CD8-positive, alpha-beta memory T cell (primary cell): Measurements from ENCODE around the gene BACE2. TPM values are rescaled to one million over a fixed set of nuclear protein-coding genes. Genes with fewer than 3 reads are reported as not detected.

Experiments used
- CTCF ChIA-PET: fragments of 350-600 bp; sonication (Branson Sonifier 250); formaldehyde crosslinking; loops from one replicate; lab custom pipeline; 2021; ENCODE audit warnings: antibody characterized with exemption; lab: Charles Lee
- POLR2A ChIA-PET: fragments of 350-600 bp; sonication (Branson Sonifier 250); formaldehyde crosslinking; loops from one replicate; lab custom pipeline; 2021; ENCODE audit warnings: antibody characterized with exemption; lab: Charles Lee
- DNase-seq, 5 donors: peaks; one replicate each; pipeline versions ENCODE4 v3.0.0 to v3.0.0-alpha.2; 2020 to 2022; ENCODE audit warnings: mixed read lengths in 1 of 5
- H3K27ac ChIP-seq: one replicate; pipeline ENCODE4 v1.7.0; 2013; ENCODE audit warnings: low read depth, mild to moderate bottlenecking, low read length, moderate library complexity
- H3K27me3 ChIP-seq: 2 replicates; pipeline ENCODE4 v1.7.0; 2013; ENCODE audit warnings: low read length, mild to moderate bottlenecking; ENCODE audit not compliant: insufficient read depth, poor library complexity, severe bottlenecking
- H3K36me3 ChIP-seq: 2 replicates; pipeline ENCODE4 v1.7.0; 2013; ENCODE audit warnings: mild to moderate bottlenecking, low read length, moderate library complexity; ENCODE audit not compliant: insufficient read depth
- H3K4me1 ChIP-seq: 2 replicates; pipeline ENCODE4 v1.7.0; 2013; ENCODE audit warnings: mild to moderate bottlenecking, low read length, moderate library complexity; ENCODE audit not compliant: insufficient read depth
- H3K4me3 ChIP-seq: 2 replicates; pipeline ENCODE4 v1.7.0; 2013; ENCODE audit warnings: mild to moderate bottlenecking, low read length
- H3K9me3 ChIP-seq: 2 replicates; pipeline ENCODE4 v1.7.0; 2013; ENCODE audit warnings: mild to moderate bottlenecking, low read length
- H3K27ac Mint-ChIP-seq, 8 donors: one replicate each; pipeline ENCODE4 v1.8.0; 2020 to 2021; ENCODE audit warnings: mixed read lengths in 8 of 8, mild to moderate bottlenecking in 6 of 8, inconsistent platforms in 3 of 8, moderate library complexity in 3 of 8
- H3K27me3 Mint-ChIP-seq, 2 donors: one replicate each; pipeline ENCODE4 v1.8.0; 2020 to 2021; ENCODE audit warnings: mixed read lengths in 2 of 2, mild to moderate bottlenecking in 1 of 2, moderate library complexity in 1 of 2
- H3K36me3 Mint-ChIP-seq, 3 donors: one replicate each; pipeline ENCODE4 v1.8.0; 2020 to 2021; ENCODE audit warnings: mixed read lengths in 3 of 3, inconsistent platforms in 1 of 3, mild to moderate bottlenecking in 1 of 3
- H3K4me1 Mint-ChIP-seq, 3 donors: one replicate each; pipeline ENCODE4 v1.8.0; 2020 to 2021; ENCODE audit warnings: mixed read lengths in 3 of 3, inconsistent platforms in 1 of 3, mild to moderate bottlenecking in 1 of 3
- H3K4me3 Mint-ChIP-seq, 7 donors: one replicate each; pipeline ENCODE4 v1.8.0; 2020 to 2021; ENCODE audit warnings: mixed read lengths in 7 of 7, mild to moderate bottlenecking in 6 of 7, moderate library complexity in 4 of 7, inconsistent platforms in 2 of 7
- H3K9me3 Mint-ChIP-seq, 5 donors: one replicate each; pipeline ENCODE4 v1.8.0; 2020 to 2022; ENCODE audit warnings: mixed read lengths in 5 of 5, mild to moderate bottlenecking in 3 of 5, moderate library complexity in 2 of 5, inconsistent platforms in 1 of 5
- polyA plus RNA-seq: library from polyadenylated mRNA; unstranded; fragments of 300-500 nt; fragmentation: Illumina TruSeq; gene quantifications from one replicate; pipeline ENCODE4 v1.2.3, GENCODE V29; 2021
- total RNA-seq, 2 experiments: library from RNA; stranded (reverse); gene quantifications; one replicate each; pipeline ENCODE4 v1.2.3, GENCODE V29; 2021

The BACE2 gene
- total and polyA plus RNA-seq, 3 experiments from 2014 or later = 0.44 to 1.1 (median 0.58) TPM

- no peak overlapping the region for H3K4me3 Mint-ChIP-seq
- H3K9me3 Mint-ChIP-seq = peaks cover 2 to 16% (median 11%) of the 10 kb centered on the region in 5 donors
- no peak for DNase-seq
- Histone ChIP-seq H3K4me3 (no peak overlapping the region), H3K9me3 (no peaks in the 10 kb centered on the region), H3K27ac (no peak overlapping the region), H3K36me3 (no peaks in the 10 kb centered on the region), H3K4me1 (no peaks in the 10 kb centered on the region), H3K27me3 (no peaks in the 10 kb centered on the region)
- ChIA-PET POLR2A (no interaction called here), CTCF (no interaction called here)
- peaks cover 8 to 33% of the 10 kb centered on the region in 2 donors for H3K27me3 Mint-ChIP-seq
- no peaks in the 10 kb centered on the region for H3K4me1 Mint-ChIP-seq
- H3K27ac Mint-ChIP-seq = no peak overlapping the region
- H3K36me3 Mint-ChIP-seq = peaks cover 0 to 2% (median 0%) of the 10 kb centered on the region in 3 donors
Measured at GRCh38 chr21:41260428-41260827, 92.5 kb downstream of the BACE2 start.

- ChIA-PET CTCF (interaction anchor here (3.4 kb wide), 1 partner anchor 16 kb away, joined by 9 read pairs; no protein-coding TSS in a partner anchor), POLR2A (no interaction called here)
- no peaks in the 10 kb centered on the region for H3K4me1 ChIP-seq
- peaks cover 3 to 14% (median 9%) of the 10 kb centered on the region in 5 donors for H3K9me3 Mint-ChIP-seq
- no peaks in the 10 kb centered on the region for H3K9me3 ChIP-seq
- no peak overlapping the region for H3K4me3 Mint-ChIP-seq
- H3K4me3 ChIP-seq = no peak overlapping the region
- H3K27me3 Mint-ChIP-seq = peaks cover 11 to 50% of the 10 kb centered on the region in 2 donors
- H3K27ac Mint-ChIP-seq = no peak overlapping the region
- H3K27me3 ChIP-seq = no peaks in the 10 kb centered on the region
- no peak for DNase-seq
- no peak overlapping the region for H3K27ac ChIP-seq
- no peaks in the 10 kb centered on the region for H3K36me3 Mint-ChIP-seq
- H3K36me3 ChIP-seq = no peaks in the 10 kb centered on the region
- no peaks in the 10 kb centered on the region for H3K4me1 Mint-ChIP-seq
Measured at GRCh38 chr21:41267346-41267745, 99.4 kb downstream of the BACE2 start.

DNA sequence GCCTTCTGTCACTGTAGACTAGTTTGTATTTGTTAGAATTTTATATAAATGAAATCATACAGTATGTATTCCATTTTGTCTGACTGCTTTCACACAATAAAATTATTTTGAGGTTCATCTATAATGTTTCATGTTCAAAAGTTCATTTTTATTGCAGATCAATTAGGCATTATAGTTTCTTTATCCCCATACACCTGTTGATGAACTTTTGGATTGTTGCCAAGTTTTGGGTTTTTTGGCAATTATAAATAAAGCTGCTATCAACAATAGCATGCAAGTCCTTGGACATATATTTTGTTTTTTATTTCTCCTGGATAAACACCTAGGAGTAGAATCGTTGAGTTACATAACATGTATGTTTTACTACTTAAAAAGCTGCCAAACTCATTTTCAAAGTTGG, 101.6 kb downstream of the BACE2 start:
- CTCF ChIA-PET = no interaction called here
- no peaks in the 10 kb centered on the region for H3K27me3 ChIP-seq
- peaks cover 14 to 45% of the 10 kb centered on the region in 2 donors for H3K27me3 Mint-ChIP-seq
- POLR2A ChIA-PET = no interaction called here
- H3K4me1 Mint-ChIP-seq = no peaks in the 10 kb centered on the region
- no peak overlapping the region for H3K4me3 ChIP-seq
- no peaks in the 10 kb centered on the region for H3K9me3 ChIP-seq
- H3K27ac ChIP-seq = no peak overlapping the region
- no peaks in the 10 kb centered on the region for H3K36me3 ChIP-seq
- no peak for DNase-seq
- H3K4me3 Mint-ChIP-seq = no peak overlapping the region
- H3K9me3 Mint-ChIP-seq = peaks cover 9 to 16% (median 12%) of the 10 kb centered on the region in 5 donors
- H3K27ac Mint-ChIP-seq = no peak overlapping the region
- H3K36me3 Mint-ChIP-seq = peaks cover 0 to 3% (median 0%) of the 10 kb centered on the region in 3 donors
- H3K4me1 ChIP-seq = no peaks in the 10 kb centered on the region

GRCh38 chr21:41277196-41277595, 109.2 kb downstream of the BACE2 start:
- H3K27ac ChIP-seq = no peak overlapping the region
- no peaks in the 10 kb centered on the region for H3K9me3 ChIP-seq
- Mint-ChIP-seq H3K27me3 (peaks cover 11 to 56% of the 10 kb centered on the region in 2 donors), H3K36me3 (peaks cover 0 to 3% (median 0%) of the 10 kb centered on the region in 3 donors), H3K4me3 (no peak overlapping the region), H3K9me3 (peaks cover 8 to 11% (median 9%) of the 10 kb centered on the region in 5 donors), H3K27ac (no peak overlapping the region), H3K4me1 (no peaks in the 10 kb centered on the region)
- DNase-seq = no peak
- ChIA-PET CTCF (no interaction called here), POLR2A (no interaction called here)
- no peaks in the 10 kb centered on the region for H3K4me1 ChIP-seq
- no peaks in the 10 kb centered on the region for H3K27me3 ChIP-seq
- H3K4me3 ChIP-seq = no peak overlapping the region
- no peaks in the 10 kb centered on the region for H3K36me3 ChIP-seq

GRCh38 chr21:41277846-41278245, 109.9 kb downstream of the BACE2 start:
- Mint-ChIP-seq H3K4me1 (no peaks in the 10 kb centered on the region), H3K27me3 (peaks cover 8 to 57% of the 10 kb centered on the region in 2 donors), H3K4me3 (no peak overlapping the region), H3K27ac (no peak overlapping the region), H3K36me3 (peaks cover 0 to 2% (median 0%) of the 10 kb centered on the region in 3 donors), H3K9me3 (peaks cover 1 to 4% (median 2%) of the 10 kb centered on the region in 5 donors)
- Histone ChIP-seq H3K9me3 (no peaks in the 10 kb centered on the region), H3K4me1 (no peaks in the 10 kb centered on the region), H3K36me3 (no peaks in the 10 kb centered on the region), H3K27me3 (no peaks in the 10 kb centered on the region), H3K4me3 (no peak overlapping the region), H3K27ac (no peak overlapping the region)
- ChIA-PET POLR2A (no interaction called here), CTCF (no interaction called here)
- DNase-seq = no peak

GRCh38 chr21:41280115-41280919, 112.4 kb downstream of the BACE2 start:
- no peak overlapping the region for H3K4me3 ChIP-seq
- Mint-ChIP-seq H3K36me3 (no peaks in the 10 kb centered on the region), H3K27ac (no peak overlapping the region), H3K4me3 (no peak overlapping the region), H3K27me3 (peaks cover 10 to 52% of the 10 kb centered on the region in 2 donors), H3K4me1 (no peaks in the 10 kb centered on the region), H3K9me3 (no peaks in the 10 kb centered on the region)
- H3K27ac ChIP-seq = no peak overlapping the region
- no peaks in the 10 kb centered on the region for H3K27me3 ChIP-seq
- ChIA-PET POLR2A (no interaction called here), CTCF (interaction anchor here (6.9 kb wide), 1 partner anchor 176 kb away, joined by 92 read pairs; no protein-coding TSS in a partner anchor)
- no peaks in the 10 kb centered on the region for H3K36me3 ChIP-seq
- no peaks in the 10 kb centered on the region for H3K9me3 ChIP-seq
- DNase-seq = no peak
- H3K4me1 ChIP-seq = no peaks in the 10 kb centered on the region

GRCh38 chr21:41282412-41282811, 114.5 kb downstream of the BACE2 start:
- no peaks in the 10 kb centered on the region for H3K9me3 Mint-ChIP-seq
- no peaks in the 10 kb centered on the region for H3K27me3 ChIP-seq
- CTCF ChIA-PET = interaction anchor here (1.3 to 6.9 kb wide), 12 partner anchors 10 to 835 kb away, joined by 3 to 92 read pairs (median 6); no protein-coding TSS in a partner anchor
- no peak overlapping the region for H3K4me3 Mint-ChIP-seq
- H3K27me3 Mint-ChIP-seq = peaks cover 9 to 38% of the 10 kb centered on the region in 2 donors
- DNase-seq = no peak
- POLR2A ChIA-PET = interaction anchor here (0.6 to 1.5 kb wide), 2 partner anchors 143 to 325 kb away, joined by 3 to 4 read pairs; no protein-coding TSS in a partner anchor
- no peaks in the 10 kb centered on the region for H3K36me3 ChIP-seq
- no peaks in the 10 kb centered on the region for H3K4me1 ChIP-seq
- H3K36me3 Mint-ChIP-seq = no peaks in the 10 kb centered on the region
- no peaks in the 10 kb centered on the region for H3K9me3 ChIP-seq
- no peak overlapping the region for H3K4me3 ChIP-seq
- no peak overlapping the region for H3K27ac Mint-ChIP-seq
- H3K4me1 Mint-ChIP-seq = no peaks in the 10 kb centered on the region
- no peak overlapping the region for H3K27ac ChIP-seq

DNA sequence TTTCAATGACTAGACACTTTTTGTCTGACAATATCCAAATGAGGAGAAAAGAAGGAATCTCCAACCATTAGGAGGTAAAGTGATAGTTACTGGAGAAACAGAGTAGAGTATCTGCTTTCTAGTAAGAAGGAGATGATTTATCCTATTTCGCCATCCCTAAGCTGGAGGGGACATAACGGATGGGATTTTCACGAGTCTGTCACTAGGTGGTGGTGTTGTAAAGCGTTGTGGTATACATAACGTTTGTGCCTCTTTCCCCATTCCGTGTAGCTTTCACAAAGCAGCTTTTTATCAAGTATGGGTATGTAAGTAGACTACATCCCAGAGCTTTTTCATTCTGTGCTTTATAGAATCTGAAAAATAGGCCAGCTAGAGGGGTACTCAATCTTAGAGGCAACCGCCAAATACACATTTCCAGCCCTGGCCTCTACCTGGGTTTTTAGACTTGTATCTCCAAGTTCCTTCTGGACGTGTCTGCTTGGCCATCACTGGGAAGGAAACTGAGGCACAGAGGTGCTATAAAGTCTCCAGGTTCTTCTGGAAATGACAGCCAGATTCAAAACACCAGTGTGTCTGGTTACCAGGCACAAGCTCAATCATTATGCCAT, 115.4 kb downstream of the BACE2 start:
- H3K4me1 Mint-ChIP-seq = no peaks in the 10 kb centered on the region
- H3K27me3 ChIP-seq = no peaks in the 10 kb centered on the region
- no peak overlapping the region for H3K4me3 Mint-ChIP-seq
- H3K27ac Mint-ChIP-seq = no peak overlapping the region
- H3K4me1 ChIP-seq = no peaks in the 10 kb centered on the region
- no peak overlapping the region for H3K4me3 ChIP-seq
- H3K9me3 Mint-ChIP-seq = no peaks in the 10 kb centered on the region
- CTCF ChIA-PET = interaction anchor here (0.6 to 6.9 kb wide), 29 partner anchors 9 to 834 kb away, joined by 3 to 92 read pairs (median 4); partner anchors contain the start of gene MX2
- peak in 4 of 5 donors; percentile 15 to 64 (median 56) for DNase-seq
- H3K27ac ChIP-seq = no peak overlapping the region
- H3K36me3 Mint-ChIP-seq = no peaks in the 10 kb centered on the region
- POLR2A ChIA-PET = interaction anchor here (1.5 kb wide), 1 partner anchor 142 kb away, joined by 4 read pairs; no protein-coding TSS in a partner anchor
- no peaks in the 10 kb centered on the region for H3K36me3 ChIP-seq
- peaks cover 6 to 32% of the 10 kb centered on the region in 2 donors for H3K27me3 Mint-ChIP-seq
- no peaks in the 10 kb centered on the region for H3K9me3 ChIP-seq
